ENCODE measurements around the gene RAB7A. TPM values are rescaled to one million over a fixed set of nuclear protein-coding genes. Genes with fewer than 3 reads are reported as not detected.

The RAB7A gene
- total RNA-seq, 3 donors from 2014 or later (not counting 1 experiment from before 2014, with no cell fraction given), result 218 to 233 (median 224) TPM

GRCh38 chr3:128735884-128736283 is 9.9 kb downstream of the RAB7A start:
- DNase-seq (no peak), ATAC-seq (no peak)
- no peaks in the 10 kb centered on the region for H3K27me3 ChIP-seq (ENCODE audit: control insufficient read depth, insufficient read depth, low read length)
- H3K4me1 ChIP-seq (ENCODE audit: control insufficient read depth, insufficient read depth, low read length), result peaks cover 24% of the 10 kb centered on the region
- H3K36me3 Mint-ChIP-seq, result no peaks in the 10 kb centered on the region
- peak overlapping the region; percentile 52 for H3K4me3 Mint-ChIP-seq
- H3K27me3 Mint-ChIP-seq (ENCODE audit: low read depth in 2 of 2), result no peaks in the 10 kb centered on the region
- peaks cover 67 to 76% of the 10 kb centered on the region in 2 donors for H3K4me1 Mint-ChIP-seq
- WGBS (ENCODE audit: insufficient coverage), result 86% methylated on average over 2 of the region's 2 CpGs
- H3K36me3 ChIP-seq (ENCODE audit: control insufficient read depth, insufficient read depth, low read length), result no peaks in the 10 kb centered on the region
- H3K4me3 ChIP-seq (ENCODE audit: low read length), result no peak overlapping the region
- H3K9me3 Mint-ChIP-seq, result no peaks in the 10 kb centered on the region
- no peaks in the 10 kb centered on the region for H3K9me3 ChIP-seq (ENCODE audit: control insufficient read depth, insufficient read depth, low read length)
- peak overlapping the region; percentile 66 to 77 for H3K27ac Mint-ChIP-seq
- intact Hi-C loops (cut with micrococcal nuclease), result loop anchor here (2.0 kb wide), 1 partner anchor 23 kb away; no protein-coding TSS in a partner anchor
- TF ChIP-seq, protein P1, sequence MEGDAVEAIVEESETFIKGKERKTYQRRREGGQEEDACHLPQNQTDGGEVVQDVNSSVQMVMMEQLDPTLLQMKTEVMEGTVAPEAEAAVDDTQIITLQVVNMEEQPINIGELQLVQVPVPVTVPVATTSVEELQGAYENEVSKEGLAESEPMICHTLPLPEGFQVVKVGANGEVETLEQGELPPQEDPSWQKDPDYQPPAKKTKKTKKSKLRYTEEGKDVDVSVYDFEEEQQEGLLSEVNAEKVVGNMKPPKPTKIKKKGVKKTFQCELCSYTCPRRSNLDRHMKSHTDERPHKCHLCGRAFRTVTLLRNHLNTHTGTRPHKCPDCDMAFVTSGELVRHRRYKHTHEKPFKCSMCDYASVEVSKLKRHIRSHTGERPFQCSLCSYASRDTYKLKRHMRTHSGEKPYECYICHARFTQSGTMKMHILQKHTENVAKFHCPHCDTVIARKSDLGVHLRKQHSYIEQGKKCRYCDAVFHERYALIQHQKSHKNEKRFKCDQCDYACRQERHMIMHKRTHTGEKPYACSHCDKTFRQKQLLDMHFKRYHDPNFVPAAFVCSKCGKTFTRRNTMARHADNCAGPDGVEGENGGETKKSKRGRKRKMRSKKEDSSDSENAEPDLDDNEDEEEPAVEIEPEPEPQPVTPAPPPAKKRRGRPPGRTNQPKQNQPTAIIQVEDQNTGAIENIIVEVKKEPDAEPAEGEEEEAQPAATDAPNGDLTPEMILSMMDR (IDR thresholded peaks at IDR 0.05), result no peak
- no peak overlapping the region for H3K27ac ChIP-seq (ENCODE audit: low read length)

DNA sequence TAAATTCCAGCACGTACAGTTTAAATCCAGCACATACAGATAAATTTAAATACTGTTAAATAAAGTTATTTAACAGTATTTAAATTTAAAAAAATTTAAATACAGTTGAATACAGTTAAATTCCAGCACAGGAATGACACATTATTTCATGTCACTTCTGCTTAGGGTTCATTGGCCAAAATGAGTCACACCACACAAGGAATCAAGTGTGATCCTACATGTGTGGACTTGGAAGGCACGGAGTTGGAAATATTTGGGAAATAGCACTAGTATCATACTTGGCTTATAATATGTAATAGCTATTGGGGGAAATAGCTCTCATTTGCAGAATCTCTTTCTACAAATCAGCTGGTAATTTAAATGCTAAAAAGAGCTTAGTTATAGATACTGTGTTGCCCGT is 10.6 kb downstream of the RAB7A start:
- no peak for ATAC-seq
- Mint-ChIP-seq H3K4me3 (no peak overlapping the region), H3K27ac (peak overlapping the region in 1 of 2 donors; percentile 77), H3K4me1 (peaks cover 67 to 76% of the 10 kb centered on the region in 2 donors), H3K36me3 (no peaks in the 10 kb centered on the region), H3K9me3 (no peaks in the 10 kb centered on the region), H3K27me3 (ENCODE audit: low read depth in 2 of 2) (no peaks in the 10 kb centered on the region)
- Histone ChIP-seq H3K27me3 (ENCODE audit: control insufficient read depth, insufficient read depth, low read length) (no peaks in the 10 kb centered on the region), H3K4me1 (ENCODE audit: control insufficient read depth, insufficient read depth, low read length) (peaks cover 24% of the 10 kb centered on the region), H3K36me3 (ENCODE audit: control insufficient read depth, insufficient read depth, low read length) (peaks cover 2% of the 10 kb centered on the region), H3K9me3 (ENCODE audit: control insufficient read depth, insufficient read depth, low read length) (no peaks in the 10 kb centered on the region), H3K27ac (ENCODE audit: low read length) (no peak overlapping the region), H3K4me3 (ENCODE audit: low read length) (no peak overlapping the region)
- 100% methylated on average over 1 of the region's 3 CpGs for WGBS (ENCODE audit: insufficient coverage)
- intact Hi-C loops (cut with micrococcal nuclease), result no loop called here
- TF ChIP-seq, protein P1 (IDR thresholded peaks at IDR 0.05), result no peak
- DNase-seq, result no peak

- Mint-ChIP-seq H3K9me3 (no peaks in the 10 kb centered on the region), H3K27me3 (ENCODE audit: low read depth in 2 of 2) (no peaks in the 10 kb centered on the region), H3K4me1 (peaks cover 39 to 44% of the 10 kb centered on the region in 2 donors), H3K4me3 (no peak overlapping the region), H3K27ac (peak overlapping the region; percentile 1 to 25), H3K36me3 (no peaks in the 10 kb centered on the region)
- peaks cover 8% of the 10 kb centered on the region for H3K36me3 ChIP-seq (ENCODE audit: control insufficient read depth, insufficient read depth, low read length)
- TF ChIP-seq, protein P1 (IDR thresholded peaks at IDR 0.05), result no peak
- no peaks in the 10 kb centered on the region for H3K27me3 ChIP-seq (ENCODE audit: control insufficient read depth, insufficient read depth, low read length)
- no peak overlapping the region for H3K4me3 ChIP-seq (ENCODE audit: low read length)
- no peak overlapping the region for H3K27ac ChIP-seq (ENCODE audit: low read length)
- intact Hi-C loops (cut with micrococcal nuclease), result no loop called here
- ATAC-seq (no peak), DNase-seq (no peak)
- no peaks in the 10 kb centered on the region for H3K9me3 ChIP-seq (ENCODE audit: control insufficient read depth, insufficient read depth, low read length)
- H3K4me1 ChIP-seq (ENCODE audit: control insufficient read depth, insufficient read depth, low read length), result peaks cover 7% of the 10 kb centered on the region
- WGBS (ENCODE audit: insufficient coverage), result 93% methylated on average over 1 of the region's 1 CpG
Measured at GRCh38 chr3:128740621-128741020, 14.6 kb downstream of the RAB7A start.
